ENCODE data around the gene NAPA. TPM values are rescaled to one million over a fixed set of nuclear protein-coding genes. Genes with fewer than 3 reads are reported as not detected.

NAPA gene
- total and polyA plus RNA-seq, 5 experiments from 2014 or later, result 85.3 to 116 (median 89.6) TPM

DNA sequence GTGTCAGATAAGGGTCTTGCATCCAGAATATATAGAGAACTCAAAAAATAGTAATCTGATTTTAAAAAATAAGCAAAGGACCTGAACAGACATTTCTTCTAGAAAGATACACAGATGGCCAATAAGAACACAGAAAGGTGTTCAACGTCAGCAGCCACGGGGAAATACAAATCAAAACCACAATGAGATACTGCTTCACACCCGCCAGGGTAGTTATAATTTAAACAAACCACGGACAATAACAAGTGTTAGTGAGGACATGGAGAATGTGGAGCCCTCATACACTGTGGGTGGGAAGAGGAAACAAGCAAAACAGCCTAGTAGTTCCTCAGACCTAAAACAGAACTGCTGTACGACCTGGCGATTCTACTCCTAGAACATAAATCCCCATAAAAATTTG lies 26.7 kb upstream of the NAPA start:
- H3K9me3 Mint-ChIP-seq, result no peaks in the 10 kb centered on the region
- POLR2A ChIA-PET, result no interaction called here
- DNase-seq, result peak in 7 of 10 donors; percentile 26 to 73 (median 59)
- peaks cover 9 to 30% (median 23%) of the 10 kb centered on the region in 4 donors for H3K4me1 Mint-ChIP-seq
- H3K27me3 Mint-ChIP-seq, result peaks cover 0 to 8% (median 1%) of the 10 kb centered on the region in 5 donors
- peaks cover 0 to 2% (median 0%) of the 10 kb centered on the region in 3 donors for H3K36me3 Mint-ChIP-seq
- ATAC-seq, result peak; percentile 84 to 98
- H3K27ac Mint-ChIP-seq, result peak overlapping the region; percentile 77 to 94 (median 89)
- peak overlapping the region in 9 of 10 donors; percentile 4 to 54 (median 22) for H3K4me3 Mint-ChIP-seq

DNA sequence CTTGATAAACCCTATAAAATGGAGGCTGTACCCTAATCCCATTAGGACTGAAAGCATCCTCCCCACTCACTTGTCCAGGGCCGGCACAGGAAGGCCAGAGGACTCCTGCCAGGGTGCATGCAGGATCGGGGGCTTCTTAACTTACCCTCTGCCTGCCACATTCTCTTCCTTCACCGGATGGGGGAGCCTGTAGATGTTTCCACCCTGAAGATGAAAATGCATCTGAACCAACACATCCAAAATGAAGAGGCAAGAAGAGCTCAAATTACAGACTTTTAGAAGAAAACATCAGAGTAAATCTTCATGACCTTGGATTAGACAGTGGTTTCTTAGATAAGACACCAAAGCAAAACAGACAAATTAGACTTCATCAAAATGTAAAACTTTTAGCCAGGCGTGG lies 25.9 kb upstream of the NAPA start:
- Mint-ChIP-seq H3K36me3 (peaks cover 0 to 2% (median 0%) of the 10 kb centered on the region in 3 donors), H3K9me3 (no peaks in the 10 kb centered on the region)
- DNase-seq, result peak in 1 of 10 donors; percentile 33

GRCh38 chr19:47539747-47540311 lies 25.0 kb upstream of the NAPA start:
- H3K4me3 Mint-ChIP-seq, result peak overlapping the region in 2 of 10 donors; percentile 33 to 60
- peaks cover 0 to 8% (median 1%) of the 10 kb centered on the region in 5 donors for H3K27me3 Mint-ChIP-seq
- DNase-seq (peak in 1 of 10 donors; percentile 41), ATAC-seq (no peak)
- peaks cover 0 to 4% (median 2%) of the 10 kb centered on the region in 3 donors for H3K36me3 Mint-ChIP-seq
- POLR2A ChIA-PET, result interaction anchor here (0.7 kb wide), 1 partner anchor 92 kb away, joined by 5 read pairs; no protein-coding TSS in a partner anchor
- H3K9me3 Mint-ChIP-seq, result peaks cover 0 to 4% (median 0%) of the 10 kb centered on the region in 9 donors
- H3K4me1 Mint-ChIP-seq, result peaks cover 9 to 30% (median 23%) of the 10 kb centered on the region in 4 donors
- peak overlapping the region; percentile 22 to 93 (median 62) for H3K27ac Mint-ChIP-seq

More for the DNA sequence above, 25.9 kb upstream of the NAPA start:
- H3K4me1 Mint-ChIP-seq, result peaks cover 9 to 30% (median 23%) of the 10 kb centered on the region in 4 donors
- POLR2A ChIA-PET, result interaction anchor here (0.7 to 1.0 kb wide), 2 partner anchors 32 to 60 kb away, joined by 4 read pairs; no protein-coding TSS in a partner anchor
- H3K4me3 Mint-ChIP-seq, result peak overlapping the region in 6 of 10 donors; percentile 2 to 47 (median 39)
- peak in 1 of 2 donors; percentile 26 for ATAC-seq
- peaks cover 0 to 7% (median 1%) of the 10 kb centered on the region in 5 donors for H3K27me3 Mint-ChIP-seq
- peak overlapping the region; percentile 63 to 94 (median 88) for H3K27ac Mint-ChIP-seq

GRCh38 chr19:47538812-47539211 lies 23.9 kb upstream of the NAPA start:
- Mint-ChIP-seq H3K27me3 (peaks cover 0 to 5% (median 0%) of the 10 kb centered on the region in 5 donors), H3K4me1 (peaks cover 9 to 30% (median 22%) of the 10 kb centered on the region in 4 donors), H3K9me3 (peaks cover 0 to 4% (median 0%) of the 10 kb centered on the region in 9 donors), H3K36me3 (peaks cover 0 to 4% (median 1%) of the 10 kb centered on the region in 3 donors), H3K4me3 (no peak overlapping the region), H3K27ac (peak overlapping the region in 5 of 10 donors; percentile 16 to 71 (median 48))
- no peak for ATAC-seq
- no peak for DNase-seq
- POLR2A ChIA-PET, result interaction anchor here (0.7 kb wide), 1 partner anchor 93 kb away, joined by 5 read pairs; no protein-coding TSS in a partner anchor

DNA sequence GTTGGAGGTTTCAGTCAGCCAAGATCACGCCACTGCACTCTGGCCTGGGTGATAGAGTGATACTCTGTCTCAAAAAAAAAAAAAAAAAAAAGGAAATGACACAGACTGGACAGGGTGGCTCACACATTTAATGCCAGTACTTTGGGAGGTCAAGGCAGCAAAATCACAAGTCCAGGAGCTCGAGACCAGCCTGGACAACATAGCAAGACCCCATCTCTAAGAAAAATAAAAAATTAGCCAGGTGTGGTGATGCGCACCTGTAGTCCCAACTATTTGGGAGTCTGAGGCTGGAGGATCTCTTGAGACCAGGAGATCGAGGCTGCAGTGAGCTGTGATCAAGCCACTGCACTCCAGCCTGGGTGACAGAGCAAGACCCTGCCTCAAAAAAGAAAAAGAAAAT lies 22.6 kb upstream of the NAPA start:
- POLR2A ChIA-PET, result interaction anchor here (0.7 kb wide), 2 partner anchors 8 to 47 kb away, joined by 5 read pairs; no protein-coding TSS in a partner anchor
- Mint-ChIP-seq H3K36me3 (peaks cover 0 to 4% (median 0%) of the 10 kb centered on the region in 3 donors), H3K27ac (peak overlapping the region in 2 of 10 donors; percentile 60 to 71), H3K27me3 (peaks cover 0 to 2% (median 0%) of the 10 kb centered on the region in 5 donors), H3K4me1 (peaks cover 9 to 29% (median 22%) of the 10 kb centered on the region in 4 donors), H3K9me3 (peaks cover 0 to 4% (median 0%) of the 10 kb centered on the region in 9 donors), H3K4me3 (no peak overlapping the region)
- DNase-seq (no peak), ATAC-seq (no peak)

DNA sequence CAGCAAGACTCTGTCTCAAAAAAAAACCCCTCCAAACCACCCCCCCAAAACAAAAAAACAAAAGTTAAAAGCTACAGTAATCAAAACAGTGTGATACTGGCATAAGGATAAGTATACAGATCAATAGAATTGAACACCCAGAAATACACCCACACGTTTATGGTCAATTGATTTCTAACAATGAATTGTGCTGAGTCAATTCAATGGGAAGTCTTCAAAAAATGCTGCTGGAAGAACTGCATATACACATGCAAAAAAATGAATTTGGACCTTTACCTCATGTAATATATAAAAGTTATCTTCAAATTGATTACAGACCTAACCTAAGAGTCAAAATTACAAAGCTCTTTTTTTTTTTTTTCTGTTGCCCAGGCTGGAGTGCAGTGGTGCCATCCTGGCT lies 19.8 kb upstream of the NAPA start:
- no peak overlapping the region for H3K27ac Mint-ChIP-seq
- ATAC-seq (no peak), DNase-seq (no peak)
- H3K36me3 Mint-ChIP-seq, result peaks cover 0 to 4% (median 0%) of the 10 kb centered on the region in 3 donors
- peaks cover 0 to 2% (median 1%) of the 10 kb centered on the region in 4 donors for H3K4me1 Mint-ChIP-seq
- peaks cover 0 to 2% (median 0%) of the 10 kb centered on the region in 5 donors for H3K27me3 Mint-ChIP-seq
- POLR2A ChIA-PET, result interaction anchor here (0.7 to 1.1 kb wide), 2 partner anchors 12 to 311 kb away, joined by 3 to 4 read pairs; no protein-coding TSS in a partner anchor
- H3K9me3 Mint-ChIP-seq, result peaks cover 0 to 4% (median 0%) of the 10 kb centered on the region in 9 donors
- no peak overlapping the region for H3K4me3 Mint-ChIP-seq

GRCh38 chr19:47531640-47532387 lies 17.0 kb upstream of the NAPA start:
- DNase-seq (no peak), ATAC-seq (no peak)
- Mint-ChIP-seq H3K27ac (peak overlapping the region in 1 of 10 donors; percentile 20), H3K9me3 (peaks cover 0 to 4% (median 0%) of the 10 kb centered on the region in 9 donors), H3K4me3 (no peak overlapping the region), H3K4me1 (no peaks in the 10 kb centered on the region), H3K36me3 (peaks cover 0 to 4% (median 0%) of the 10 kb centered on the region in 3 donors), H3K27me3 (peaks cover 0 to 2% (median 0%) of the 10 kb centered on the region in 5 donors)
- POLR2A ChIA-PET, result interaction anchor here (1.1 kb wide), 1 partner anchor 13 kb away, joined by 4 read pairs; no protein-coding TSS in a partner anchor

- Mint-ChIP-seq H3K9me3 (no peaks in the 10 kb centered on the region), H3K27me3 (peaks cover 0 to 2% (median 0%) of the 10 kb centered on the region in 5 donors), H3K4me1 (no peaks in the 10 kb centered on the region), H3K27ac (no peak overlapping the region), H3K36me3 (no peaks in the 10 kb centered on the region), H3K4me3 (no peak overlapping the region)
- DNase-seq (no peak), ATAC-seq (no peak)
- POLR2A ChIA-PET, result interaction anchor here (0.6 kb wide), 1 partner anchor 8 kb away, joined by 5 read pairs; no protein-coding TSS in a partner anchor
These were observed 14.3 kb upstream of the NAPA start for GRCh38 chr19:47529018-47529742.

- POLR2A ChIA-PET, result no interaction called here
- DNase-seq (no peak), ATAC-seq (no peak)
- peaks cover 0 to 13% (median 0%) of the 10 kb centered on the region in 5 donors for H3K27me3 Mint-ChIP-seq
- no peak overlapping the region for H3K4me3 Mint-ChIP-seq
- no peaks in the 10 kb centered on the region for H3K9me3 Mint-ChIP-seq
- peaks cover 6 to 10% (median 9%) of the 10 kb centered on the region in 4 donors for H3K4me1 Mint-ChIP-seq
- H3K27ac Mint-ChIP-seq, result peak overlapping the region in 2 of 10 donors; percentile 17 to 26
- H3K36me3 Mint-ChIP-seq, result no peaks in the 10 kb centered on the region
These were observed 11.9 kb upstream of the NAPA start for GRCh38 chr19:47526798-47527197.

- H3K27me3 Mint-ChIP-seq, result peaks cover 0 to 18% (median 0%) of the 10 kb centered on the region in 5 donors
- peak overlapping the region in 1 of 10 donors; percentile 30 for H3K27ac Mint-ChIP-seq
- no peaks in the 10 kb centered on the region for H3K9me3 Mint-ChIP-seq
- H3K36me3 Mint-ChIP-seq, result no peaks in the 10 kb centered on the region
- DNase-seq (no peak), ATAC-seq (no peak)
- H3K4me3 Mint-ChIP-seq, result no peak overlapping the region
- POLR2A ChIA-PET, result interaction anchor here (0.6 to 1.9 kb wide), 5 partner anchors 33 to 120 kb away, joined by 3 to 7 read pairs (median 5); no protein-coding TSS in a partner anchor
- peaks cover 16 to 36% (median 34%) of the 10 kb centered on the region in 4 donors for H3K4me1 Mint-ChIP-seq
These were observed 8.6 kb upstream of the NAPA start for GRCh38 chr19:47523473-47523872.

GRCh38 chr19:47521473-47522180 lies 6.8 kb upstream of the NAPA start:
- POLR2A ChIA-PET, result interaction anchor here (0.7 to 1.9 kb wide), 4 partner anchors 23 to 86 kb away, joined by 3 to 7 read pairs (median 5); no protein-coding TSS in a partner anchor
- Mint-ChIP-seq H3K9me3 (no peaks in the 10 kb centered on the region), H3K4me3 (peak overlapping the region in 8 of 10 donors; percentile 32 to 79 (median 53)), H3K27ac (peak overlapping the region in 6 of 10 donors; percentile 2 to 88 (median 48)), H3K27me3 (peaks cover 0 to 18% (median 0%) of the 10 kb centered on the region in 5 donors), H3K4me1 (peaks cover 29 to 54% (median 52%) of the 10 kb centered on the region in 4 donors), H3K36me3 (no peaks in the 10 kb centered on the region)
- DNase-seq, result peak in 1 of 10 donors; percentile 13
- ATAC-seq, result no peak
